ENCODE measurements around the gene TBC1D17. TPM values are rescaled to one million over a fixed set of nuclear protein-coding genes. Genes with fewer than 3 reads are reported as not detected.

The TBC1D17 gene
- total and polyA plus RNA-seq, 11 donors = 30.1 to 54.8 (median 38.1) TPM

DNA sequence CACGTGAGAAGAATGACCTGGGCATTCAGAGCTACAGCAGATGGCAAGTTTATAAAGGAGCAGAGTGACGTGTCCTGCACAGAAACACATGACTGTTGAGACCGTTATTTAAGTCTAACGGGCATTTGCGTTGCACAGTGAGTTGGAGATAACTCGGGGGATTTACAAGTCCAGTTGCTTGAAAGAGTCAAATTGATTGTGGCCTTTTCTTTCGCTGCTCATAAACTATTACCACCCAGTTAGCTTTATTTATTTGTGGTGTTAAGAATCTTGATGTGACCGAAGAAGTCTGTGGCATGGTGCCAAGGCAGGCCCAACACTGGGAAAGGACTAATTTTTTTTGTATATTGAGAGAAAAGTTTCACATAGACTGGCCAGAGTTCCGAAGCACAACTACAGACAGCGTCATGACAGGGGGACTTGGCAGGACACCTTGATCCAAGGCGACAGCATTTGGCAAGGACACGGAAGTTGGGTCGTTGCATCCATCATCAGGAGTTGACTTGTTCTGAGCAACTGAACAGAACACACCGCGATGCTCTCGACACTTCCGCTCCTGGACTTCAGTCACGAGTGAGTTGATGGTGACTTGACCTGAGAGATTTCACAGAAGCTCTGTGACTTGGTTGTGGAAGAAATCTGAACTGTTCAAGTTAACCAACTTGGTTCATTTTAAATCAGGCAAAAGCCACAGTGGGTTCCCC, 38.5 kb upstream of the TBC1D17 start:
- Histone ChIP-seq H3K36me3 (peaks cover 4 to 70% (median 60%) of the 10 kb centered on the region in 9 donors), H3K27me3 (no peaks in the 10 kb centered on the region), H3K4me1 (no peaks in the 10 kb centered on the region), H3K4me3 (no peak overlapping the region), H3K9me3 (no peaks in the 10 kb centered on the region), H3K27ac (peak overlapping the region in 4 of 12 donors; percentile 2 to 47 (median 29))
- WGBS, 4 donors = 60 to 87% (median 71%) methylated on average over 18 of the region's 18 CpGs
- ATAC-seq (peak in 3 of 4 donors; percentile 22 to 50 (median 29)), DNase-seq (no peak)
- intact Hi-C loops (cut with DNase I) = no loop called here
- no peak for TF ChIP-seq POLR2A (IDR thresholded peaks at IDR 0.05)
- TF ChIP-seq, protein P1, sequence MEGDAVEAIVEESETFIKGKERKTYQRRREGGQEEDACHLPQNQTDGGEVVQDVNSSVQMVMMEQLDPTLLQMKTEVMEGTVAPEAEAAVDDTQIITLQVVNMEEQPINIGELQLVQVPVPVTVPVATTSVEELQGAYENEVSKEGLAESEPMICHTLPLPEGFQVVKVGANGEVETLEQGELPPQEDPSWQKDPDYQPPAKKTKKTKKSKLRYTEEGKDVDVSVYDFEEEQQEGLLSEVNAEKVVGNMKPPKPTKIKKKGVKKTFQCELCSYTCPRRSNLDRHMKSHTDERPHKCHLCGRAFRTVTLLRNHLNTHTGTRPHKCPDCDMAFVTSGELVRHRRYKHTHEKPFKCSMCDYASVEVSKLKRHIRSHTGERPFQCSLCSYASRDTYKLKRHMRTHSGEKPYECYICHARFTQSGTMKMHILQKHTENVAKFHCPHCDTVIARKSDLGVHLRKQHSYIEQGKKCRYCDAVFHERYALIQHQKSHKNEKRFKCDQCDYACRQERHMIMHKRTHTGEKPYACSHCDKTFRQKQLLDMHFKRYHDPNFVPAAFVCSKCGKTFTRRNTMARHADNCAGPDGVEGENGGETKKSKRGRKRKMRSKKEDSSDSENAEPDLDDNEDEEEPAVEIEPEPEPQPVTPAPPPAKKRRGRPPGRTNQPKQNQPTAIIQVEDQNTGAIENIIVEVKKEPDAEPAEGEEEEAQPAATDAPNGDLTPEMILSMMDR (IDR thresholded peaks at IDR 0.05) = no peak

DNA sequence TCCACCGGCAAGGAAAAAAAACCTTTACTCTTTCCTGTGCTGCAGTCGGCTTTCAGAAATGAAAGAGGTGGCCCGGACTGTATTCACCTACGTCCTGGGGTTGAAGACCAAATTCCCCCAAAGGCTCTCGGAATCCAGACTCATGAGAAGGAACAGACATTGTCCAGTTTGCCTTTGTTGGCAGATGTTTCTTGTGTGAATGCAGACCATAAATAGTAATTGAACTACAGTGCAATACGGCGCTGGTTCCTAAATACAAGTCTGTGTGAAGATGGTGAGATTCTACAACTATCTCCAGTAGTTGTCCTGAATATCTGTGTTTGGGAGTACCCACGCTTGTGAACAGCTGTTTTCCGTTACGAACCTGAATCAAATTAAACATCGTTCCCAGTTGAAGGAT, 37.8 kb upstream of the TBC1D17 start:
- Histone ChIP-seq H3K9me3 (no peaks in the 10 kb centered on the region), H3K27ac (peak overlapping the region in 3 of 12 donors; percentile 2 to 47 (median 46)), H3K4me1 (no peaks in the 10 kb centered on the region), H3K36me3 (peaks cover 4 to 63% (median 54%) of the 10 kb centered on the region in 9 donors), H3K27me3 (no peaks in the 10 kb centered on the region), H3K4me3 (no peak overlapping the region)
- ATAC-seq = no peak
- TF ChIP-seq, protein P1 (IDR thresholded peaks at IDR 0.05) = no peak
- TF ChIP-seq POLR2A (IDR thresholded peaks at IDR 0.05) = no peak
- no peak for DNase-seq
- 86 to 90% (median 88%) methylated on average over 11 of the region's 11 CpGs for WGBS, 4 donors
- intact Hi-C loops (cut with DNase I) = no loop called here

DNA sequence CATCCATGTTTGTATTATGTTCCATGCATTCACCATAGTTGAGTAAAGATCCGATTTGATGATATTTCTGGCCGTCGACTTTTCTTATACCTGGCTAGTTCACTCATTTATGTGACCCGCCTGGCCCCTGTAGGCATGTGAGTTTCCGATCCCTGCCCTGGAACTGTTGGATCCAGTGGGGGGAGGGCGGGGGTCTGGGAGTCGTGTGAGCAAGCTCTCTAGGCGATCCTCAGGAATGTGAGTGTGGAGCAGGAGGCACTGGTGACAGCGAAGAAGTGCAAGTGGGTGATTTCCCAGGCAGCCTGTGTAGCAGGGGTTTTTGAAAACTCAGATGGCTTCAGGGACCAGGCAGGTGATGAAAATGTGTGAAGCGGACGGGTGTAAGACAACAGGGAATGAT, 37.2 kb upstream of the TBC1D17 start:
- H3K27ac ChIP-seq = no peak overlapping the region
- no peaks in the 10 kb centered on the region for H3K4me1 ChIP-seq
- ATAC-seq (no peak), DNase-seq (no peak)
- intact Hi-C loops (cut with DNase I) = no loop called here
- 78 to 90% (median 83%) methylated on average over 11 of the region's 11 CpGs for WGBS, 4 donors
- peaks cover 3 to 59% (median 47%) of the 10 kb centered on the region in 9 donors for H3K36me3 ChIP-seq
- no peaks in the 10 kb centered on the region for H3K27me3 ChIP-seq
- TF ChIP-seq, protein P1 (IDR thresholded peaks at IDR 0.05) = no peak
- no peaks in the 10 kb centered on the region for H3K9me3 ChIP-seq
- no peak overlapping the region for H3K4me3 ChIP-seq

DNA sequence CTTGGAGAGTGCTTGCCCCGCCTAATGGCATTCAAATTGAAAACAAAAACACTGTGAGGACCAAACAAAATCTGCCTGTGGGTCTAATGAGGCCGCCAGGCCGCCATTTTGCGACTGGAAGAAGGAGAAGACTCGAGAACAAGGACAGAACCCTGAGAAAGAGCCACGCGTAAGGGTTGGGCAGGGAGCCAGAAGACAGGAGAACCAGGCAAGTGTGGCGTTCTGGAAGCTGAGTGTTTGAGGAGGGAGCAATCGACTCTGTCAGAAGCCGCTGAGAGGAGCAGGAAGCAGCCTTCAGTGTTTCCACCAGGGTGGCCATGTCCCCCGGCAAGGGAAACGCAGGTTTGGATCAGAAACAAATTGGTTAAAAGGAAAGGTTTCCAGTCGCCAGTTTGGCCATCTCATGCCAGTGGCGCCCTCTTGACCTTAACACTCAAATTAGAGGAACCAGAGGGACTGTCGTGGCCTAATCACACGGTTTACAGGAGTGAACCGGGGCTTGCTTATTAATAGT, 36.7 kb upstream of the TBC1D17 start:
- ATAC-seq = no peak
- 80 to 83% (median 81%) methylated on average over 17 of the region's 17 CpGs for WGBS, 4 donors
- Histone ChIP-seq H3K27ac (no peak overlapping the region), H3K4me1 (no peaks in the 10 kb centered on the region), H3K36me3 (peaks cover 0 to 54% (median 43%) of the 10 kb centered on the region in 9 donors), H3K9me3 (no peaks in the 10 kb centered on the region), H3K27me3 (no peaks in the 10 kb centered on the region), H3K4me3 (no peak overlapping the region)
- intact Hi-C loops (cut with DNase I) = no loop called here
- no peak for DNase-seq
- TF ChIP-seq, protein P1 (IDR thresholded peaks at IDR 0.05) = no peak
- TF ChIP-seq POLR2A (IDR thresholded peaks at IDR 0.05) = no peak

Data from heart left ventricle (tissue), 16 donors.